Activated T-cell treated with anti-CD3 and anti-CD28 coated beads, Interleukin-2, amount 50 U/mL, for 72 hours (primary cell): ENCODE results near the gene C1orf56. TPM values are rescaled to one million over a fixed set of nuclear protein-coding genes. Genes with fewer than 3 reads are reported as not detected.
"Not testable (repeated sequence)": the region's sequence is repeated elsewhere in the genome, so short reads cannot be mapped to it uniquely, and the experiment has no call there.

ENCODE experiments used
- ATAC-seq, 2 donors: fragments of 150-1000 bp; cut with Tn5 transposase; replicated peaks in 1 of 2; 2 replicates each; pipeline ENCODE4 v1.10.0; 2021; ENCODE audit warnings: moderate library complexity in 2 of 2, mild to moderate bottlenecking in 1 of 2
- DNase-seq, 2 donors: peaks; one replicate each; pipeline ENCODE4 v3.0.0; 2021 to 2022; ENCODE audit warnings: mixed read lengths in 1 of 2
- H3K27ac Mint-ChIP-seq: one replicate; pipeline ENCODE4 v1.8.0; 2022; ENCODE audit warnings: mild to moderate bottlenecking, moderate library complexity, mixed read lengths
- H3K27me3 Mint-ChIP-seq: one replicate; pipeline ENCODE4 v1.8.0; 2022; ENCODE audit warnings: low read depth, mixed read lengths
- H3K36me3 Mint-ChIP-seq, 2 donors: one replicate each; pipeline ENCODE4 v1.8.0; 2022; ENCODE audit warnings: mixed read lengths in 2 of 2, mild to moderate bottlenecking in 1 of 2; ENCODE audit not compliant: insufficient read depth in 2 of 2
- H3K4me1 Mint-ChIP-seq: one replicate; pipeline ENCODE4 v1.8.0; 2022; ENCODE audit warnings: low read depth, mixed read lengths
- H3K4me3 Mint-ChIP-seq, 2 donors: one replicate each; pipeline ENCODE4 v1.8.0; 2022; ENCODE audit warnings: mild to moderate bottlenecking in 2 of 2, mixed read lengths in 2 of 2, moderate library complexity in 2 of 2
- H3K9me3 Mint-ChIP-seq, 2 donors: one replicate each; pipeline ENCODE4 v1.8.0; 2022; ENCODE audit warnings: mixed read lengths in 2 of 2
- total RNA-seq, 2 donors: library from RNA; stranded (reverse); gene quantifications; one replicate each; pipeline ENCODE4 v1.2.3, GENCODE V29; 2022

The C1orf56 gene
- total RNA-seq, 2 donors from 2014 or later, result 2.1 to 3.1 TPM

DNA sequence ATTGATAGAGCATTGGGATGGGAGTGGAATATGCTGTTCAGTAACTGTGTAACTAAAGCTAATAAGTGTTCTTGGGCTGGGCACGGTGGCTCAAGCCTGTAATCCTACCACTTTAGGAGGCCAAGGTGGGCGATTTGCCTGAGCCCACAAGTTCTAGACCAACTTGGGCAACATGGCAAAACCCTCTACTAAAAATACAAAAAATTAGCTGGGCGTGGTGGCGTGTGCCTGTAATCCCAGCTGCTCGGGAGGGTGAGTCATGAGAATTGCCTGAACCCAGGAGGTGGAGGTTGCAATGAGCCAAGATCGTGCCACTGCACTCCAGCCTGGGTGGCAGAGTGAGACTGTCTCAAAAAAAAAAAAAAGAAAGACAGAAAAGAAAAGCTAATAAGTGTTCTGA is 49.9 kb downstream of the C1orf56 start:
- H3K4me3 Mint-ChIP-seq, H3K4me1 Mint-ChIP-seq, H3K27ac Mint-ChIP-seq, ATAC-seq, H3K36me3 Mint-ChIP-seq, H3K9me3 Mint-ChIP-seq, DNase-seq, H3K27me3 Mint-ChIP-seq: not testable (repeated sequence)

- ATAC-seq, result no peak
These were observed 50.6 kb downstream of the C1orf56 start for GRCh38 chr1:151098126-151098525.

More at GRCh38 chr1:151098126-151098525, 50.6 kb downstream of the C1orf56 start:
- no peak for DNase-seq
- Mint-ChIP-seq H3K9me3 (no peaks in the 10 kb centered on the region), H3K4me1 (no peaks in the 10 kb centered on the region), H3K27me3 (no peaks in the 10 kb centered on the region), H3K27ac (no peak overlapping the region), H3K4me3 (no peak overlapping the region), H3K36me3 (no peaks in the 10 kb centered on the region)

Other genes starting within 250 kb of the C1orf56 start
- gene CTSK, start 239.5 kb upstream of the C1orf56 start, total RNA-seq, result 1 to 10 TPM; 8.3 to 9.7 TPM
- 10 to 100 TPM; 39.4 to 43.2 TPM for gene ARNT, start 171.2 kb upstream of the C1orf56 start, total RNA-seq
- gene CTXND2, start 160.6 kb upstream of the C1orf56 start, total RNA-seq, result not detected
- gene SETDB1, start 121.4 kb upstream of the C1orf56 start, total RNA-seq, result 10 to 100 TPM; 60.4 to 70.1 TPM
- gene CERS2, start 72.9 kb upstream of the C1orf56 start, total RNA-seq, result 100 to 1,000 TPM; 184 to 185 TPM
- under 1 TPM in 1 of 2 donors, not detected in 1; 0.21 TPM for gene ANXA9, start 65.5 kb upstream of the C1orf56 start, total RNA-seq
- gene MINDY1, start 40.8 kb upstream of the C1orf56 start, total RNA-seq, result 10 to 100 TPM; 10.9 to 11.9 TPM
- gene PRUNE1, start 39.3 kb upstream of the C1orf56 start, total RNA-seq, result 10 to 100 TPM; 18.1 to 20.1 TPM
- 1 to 10 TPM; 2.8 to 5.3 TPM for gene BNIPL, start 11.2 kb upstream of the C1orf56 start, total RNA-seq
- gene CDC42SE1, start 11.9 kb downstream of the C1orf56 start, total RNA-seq, result 100 to 1,000 TPM; 210 to 220 TPM
- 1 to 10 TPM; 5.3 to 5.6 TPM for gene MLLT11, start 12.6 kb downstream of the C1orf56 start, total RNA-seq
- gene GABPB2, start 23.0 kb downstream of the C1orf56 start, total RNA-seq, result 10 to 100 TPM; 22.7 to 29.1 TPM
- 1 to 10 TPM; 1.9 to 4.3 TPM for gene SEMA6C, start 98.9 kb downstream of the C1orf56 start, total RNA-seq
- 10 to 100 TPM; 14.7 to 17.1 TPM for gene TNFAIP8L2, start 108.9 kb downstream of the C1orf56 start, total RNA-seq
- 1 to 10 TPM; 5.2 to 6.1 TPM for gene LYSMD1, start 118.2 kb downstream of the C1orf56 start, total RNA-seq
- gene SCNM1, start 118.4 kb downstream of the C1orf56 start, total RNA-seq, result 100 to 1,000 TPM in 1 of 2 donors, 10 to 100 TPM in 1; 87.1 to 103 TPM
- 1 to 10 TPM; 1.8 to 3.2 TPM for gene TMOD4, start 128.2 kb downstream of the C1orf56 start, total RNA-seq
- 10 to 100 TPM; 77.8 to 94.1 TPM for gene VPS72, start 142.4 kb downstream of the C1orf56 start, total RNA-seq
- 10 to 100 TPM; 77.5 to 80.3 TPM for gene PIP5K1A, start 150.8 kb downstream of the C1orf56 start, total RNA-seq
- gene PSMD4, start 207.0 kb downstream of the C1orf56 start, total RNA-seq, result 100 to 1,000 TPM; 168 to 205 TPM
- gene ZNF687, start 234.5 kb downstream of the C1orf56 start, total RNA-seq, result 10 to 100 TPM; 39.9 to 40.3 TPM